ENCODE measurements around the gene MMP23B.

The MMP23B gene

GRCh38 chr1:1603671-1604373, 28.2 kb upstream of the MMP23B start:
- no peak for TF ChIP-seq CTCF (IDR thresholded peaks at IDR 0.05; ENCODE audit: control insufficient read depth, insufficient read depth, low read depth, low read length, missing control alignments)
- H3K4me3 ChIP-seq (ENCODE audit: control insufficient read depth, low read depth, low read length), result no peak overlapping the region
- no peak for DNase-seq (ENCODE audit: low read depth)

- no peak for TF ChIP-seq CTCF (IDR thresholded peaks at IDR 0.05; ENCODE audit: control insufficient read depth, insufficient read depth, low read depth, low read length, missing control alignments)
- H3K4me3 ChIP-seq (ENCODE audit: control insufficient read depth, low read depth, low read length), result no peak overlapping the region
- no peak for DNase-seq (ENCODE audit: low read depth)
Observed at GRCh38 chr1:1604374-1605033, 27.5 kb upstream of the MMP23B start.

GRCh38 chr1:1605034-1605591, 26.9 kb upstream of the MMP23B start:
- TF ChIP-seq CTCF (IDR thresholded peaks at IDR 0.05; ENCODE audit: control insufficient read depth, insufficient read depth, low read depth, low read length, missing control alignments), result no peak
- no peak overlapping the region for H3K4me3 ChIP-seq (ENCODE audit: control insufficient read depth, low read depth, low read length)
- no peak for DNase-seq (ENCODE audit: low read depth)

GRCh38 chr1:1605724-1606123, 26.2 kb upstream of the MMP23B start:
- DNase-seq (ENCODE audit: low read depth), result no peak
- TF ChIP-seq CTCF (IDR thresholded peaks at IDR 0.05; ENCODE audit: control insufficient read depth, insufficient read depth, low read depth, low read length, missing control alignments), result no peak
- no peak overlapping the region for H3K4me3 ChIP-seq (ENCODE audit: control insufficient read depth, low read depth, low read length)

GRCh38 chr1:1606232-1606631, 25.7 kb upstream of the MMP23B start:
- TF ChIP-seq CTCF (IDR thresholded peaks at IDR 0.05; ENCODE audit: control insufficient read depth, insufficient read depth, low read depth, low read length, missing control alignments), result no peak

GRCh38 chr1:1609822-1610485, 22.0 kb upstream of the MMP23B start:
- no peak overlapping the region for H3K4me3 ChIP-seq (ENCODE audit: control insufficient read depth, low read depth, low read length)
- TF ChIP-seq CTCF (IDR thresholded peaks at IDR 0.05; ENCODE audit: control insufficient read depth, insufficient read depth, low read depth, low read length, missing control alignments), result no peak
- DNase-seq (ENCODE audit: low read depth), result no peak

More at GRCh38 chr1:1606232-1606631, 25.7 kb upstream of the MMP23B start:
- DNase-seq (ENCODE audit: low read depth), result no peak
- no peak overlapping the region for H3K4me3 ChIP-seq (ENCODE audit: control insufficient read depth, low read depth, low read length)
